Adrenal gland (tissue), 12 donors: ENCODE measurements around the gene ANTKMT. TPM values are rescaled to one million over a fixed set of nuclear protein-coding genes. Genes with fewer than 3 reads are reported as not detected.
"Not testable (repeated sequence)": the region's sequence is repeated elsewhere in the genome, so short reads cannot be mapped to it uniquely, and the experiment has no call there.

Experiments used
- DNase-seq, 7 donors: peaks; one replicate each; pipeline ENCODE4 v3.0.0-alpha.2; 2019 to 2020
- H3K27ac ChIP-seq, 5 donors: fragments of 200-600 bp; sonication (generic) in 4 of 5; 1 replicate in 3 of 5; 2 replicates in 2 of 5; pipeline versions ENCODE4 v1.5.1 to v1.8.0; 2016 to 2020; ENCODE audit warnings: mild to moderate bottlenecking in 1 of 5
- H3K27me3 ChIP-seq: fragments of 200-600 bp; 2 replicates; pipeline ENCODE4 v1.8.0; 2021
- H3K36me3 ChIP-seq, 2 donors: fragments of 200-600 bp; replicated peaks in 1 of 2; 1 replicate in 1 of 2; 2 replicates in 1 of 2; pipeline versions ENCODE4 v1.5.1 to v1.8.0; 2018 to 2022
- H3K4me1 ChIP-seq, 2 donors: fragments of 200-600 bp; replicated peaks in 1 of 2; 1 replicate in 1 of 2; 2 replicates in 1 of 2; pipeline versions ENCODE4 v1.5.1 to v1.8.0; 2018 to 2021
- H3K4me3 ChIP-seq, 4 donors: fragments of 200-600 bp; sonication (generic) in 3 of 4; one replicate each; pipeline ENCODE4 v1.5.1; 2016 to 2018
- H3K9me3 ChIP-seq, 3 donors: fragments of 200-600 bp; sonication (generic) in 1 of 3; replicated peaks in 1 of 3; 1 replicate in 2 of 3; 2 replicates in 1 of 3; pipeline versions ENCODE4 v1.5.1 to v1.8.0; 2016 to 2021
- POLR2A ChIP-seq, 2 donors: fragments of 450-650 bp; IDR thresholded peaks; one replicate each; pipeline ENCODE4 v1.6.1; 2017; ENCODE audit warnings: antibody characterized with exemption in 2 of 2, mild to moderate bottlenecking in 2 of 2, moderate library complexity in 1 of 2
- WGBS, 4 donors: extraction: QIAGEN DNeasy Blood & Tissue Kit in 2 of 4; methylation state at CpG; one replicate each; pipeline versions ENCODE4 v1.1.5 to v1.1.7; 2013 to 2017; 5-methylcytosine and 5-hydroxymethylcytosine counted together
- intact Hi-C, 2 donors: fragments of 100-400 bp; cut with DNase I; formaldehyde crosslinking; loops; one replicate each; pipeline versions ENCODE4 v1.14.1 to v1.15.0; 2022 to 2023
- polyA plus RNA-seq, 3 donors: library from polyadenylated mRNA; stranded (reverse); fragments of 200-250 nt in 2 of 3; fragments of 350-450 nt in 1 of 3; fragmentation: Illumina TruSeq in 1 of 3; extraction: RNeasy Lipid Tissue Mini Kit (QIAGEN cat#74804) in 1 of 3; gene quantifications; one replicate each; pipeline ENCODE4 v1.2.3, GENCODE V29; 2013 to 2014
- total RNA-seq, 9 donors: library from RNA; depleted of rRNA in 4 of 9; stranded (reverse); fragments of >200 nt in 4 of 9; fragments of 120-200 nt in 1 of 9; fragmentation: NEBNext Ultra II Directional in 1 of 9; extraction: Animal tissue kit (Norgen Biotek cat#: 25700) in 1 of 9; gene quantifications; one replicate each; pipeline versions ENCODE4 v1.1.0 to v1.2.4, GENCODE V29; 2013 to 2023
- TF ChIP-seq, protein P1 (sequence below), 6 experiments: fragments of 450-650 bp in 4 of 6; fragments of 200-600 bp in 2 of 6; sonication (generic) in 1 of 6; IDR thresholded peaks; 1 replicate in 5 of 6; 2 replicates in 1 of 6; pipeline versions ENCODE4 v1.5.1 to v1.8.0; 2016 to 2021; ENCODE audit warnings: antibody characterized with exemption in 6 of 6, mild to moderate bottlenecking in 2 of 6, moderate library complexity in 1 of 6
- donor health status: healthy with polysubstance abuse.
- donor health status: Bipolar disorder and iron deficiency.
- donor health status: DM: yes; HTN: yes; CAD: no.
- donor health status: DM: no; HTN: no; CAD: no.
- donor health status: DM: no; HTN: no; CAD: no.
- donor health status: DM: yes; HTN: yes; CAD: no.

The ANTKMT gene
- total and polyA plus RNA-seq, 12 donors: 0.48 to 127 (median 64.1) TPM

DNA sequence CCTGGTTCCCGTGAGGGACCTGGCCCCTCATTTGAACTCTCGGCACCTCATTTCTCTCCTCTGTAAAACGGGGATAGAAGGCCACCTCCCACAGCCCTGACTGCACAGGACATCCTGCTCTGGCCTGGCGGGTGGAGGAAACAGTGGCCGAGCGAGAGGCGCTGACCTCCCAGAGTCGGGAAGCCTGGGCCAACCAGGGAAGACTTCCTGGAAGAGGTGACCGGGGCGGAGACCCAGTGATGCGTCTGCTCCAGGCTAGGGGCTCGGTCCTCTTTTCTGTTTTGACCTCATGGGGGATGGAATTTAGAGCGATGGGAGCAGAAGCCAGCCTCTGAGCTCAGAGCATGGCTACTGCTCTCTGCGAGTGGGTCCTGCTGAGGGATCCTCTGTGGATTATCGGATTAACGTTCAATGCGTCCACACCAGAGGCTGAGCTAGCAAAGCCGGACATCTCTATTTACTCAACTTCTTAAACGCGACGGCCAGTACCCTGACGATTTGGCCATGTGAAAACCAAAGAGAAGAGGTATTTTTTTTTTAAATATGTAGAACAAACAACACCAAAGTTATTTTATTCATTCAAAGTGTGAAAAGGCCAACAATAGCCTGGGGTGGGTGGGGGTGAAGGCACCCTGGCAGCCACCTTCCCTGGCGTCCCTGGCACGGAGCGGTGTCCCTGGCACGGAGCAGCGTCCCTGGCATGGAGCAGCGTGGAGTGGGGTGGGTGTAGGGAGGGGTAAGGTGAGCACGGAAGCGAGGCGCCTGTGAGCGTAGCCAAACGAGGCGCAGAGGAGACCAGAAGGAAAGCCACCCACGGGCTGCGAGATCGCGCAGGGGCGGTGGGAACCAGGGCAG lies 30.4 kb downstream of the ANTKMT start:
- no peaks in the 10 kb centered on the region for H3K27me3 ChIP-seq
- no peak for TF ChIP-seq POLR2A (IDR thresholded peaks at IDR 0.05)
- TF ChIP-seq, protein P1, sequence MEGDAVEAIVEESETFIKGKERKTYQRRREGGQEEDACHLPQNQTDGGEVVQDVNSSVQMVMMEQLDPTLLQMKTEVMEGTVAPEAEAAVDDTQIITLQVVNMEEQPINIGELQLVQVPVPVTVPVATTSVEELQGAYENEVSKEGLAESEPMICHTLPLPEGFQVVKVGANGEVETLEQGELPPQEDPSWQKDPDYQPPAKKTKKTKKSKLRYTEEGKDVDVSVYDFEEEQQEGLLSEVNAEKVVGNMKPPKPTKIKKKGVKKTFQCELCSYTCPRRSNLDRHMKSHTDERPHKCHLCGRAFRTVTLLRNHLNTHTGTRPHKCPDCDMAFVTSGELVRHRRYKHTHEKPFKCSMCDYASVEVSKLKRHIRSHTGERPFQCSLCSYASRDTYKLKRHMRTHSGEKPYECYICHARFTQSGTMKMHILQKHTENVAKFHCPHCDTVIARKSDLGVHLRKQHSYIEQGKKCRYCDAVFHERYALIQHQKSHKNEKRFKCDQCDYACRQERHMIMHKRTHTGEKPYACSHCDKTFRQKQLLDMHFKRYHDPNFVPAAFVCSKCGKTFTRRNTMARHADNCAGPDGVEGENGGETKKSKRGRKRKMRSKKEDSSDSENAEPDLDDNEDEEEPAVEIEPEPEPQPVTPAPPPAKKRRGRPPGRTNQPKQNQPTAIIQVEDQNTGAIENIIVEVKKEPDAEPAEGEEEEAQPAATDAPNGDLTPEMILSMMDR (IDR thresholded peaks at IDR 0.05): no peak

DNA sequence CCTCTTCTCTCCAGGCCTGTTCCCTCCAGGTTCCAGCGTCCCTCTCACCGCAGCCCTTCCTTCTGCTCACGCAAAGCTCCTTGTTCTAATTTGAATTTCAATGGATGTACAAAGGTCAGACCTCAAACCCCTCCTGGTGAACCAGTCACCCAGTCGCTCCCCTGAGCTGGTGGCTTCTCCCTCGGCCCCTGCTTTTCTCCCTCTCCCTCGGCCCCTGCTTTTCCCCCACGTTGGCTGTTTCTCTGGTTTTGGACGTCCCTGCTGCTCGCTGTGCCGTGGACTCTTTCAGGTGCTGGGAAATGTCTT lies 31.0 kb downstream of the ANTKMT start:
- DNase-seq: no peak
- Histone ChIP-seq H3K4me1 (no peaks in the 10 kb centered on the region), H3K27ac (no peak overlapping the region), H3K36me3 (no peaks in the 10 kb centered on the region), H3K27me3 (no peaks in the 10 kb centered on the region), H3K9me3 (no peaks in the 10 kb centered on the region), H3K4me3 (no peak overlapping the region)
- intact Hi-C loops: no loop called here
- 32 to 43% (median 38%) methylated on average over 10 of the region's 10 CpGs for WGBS, 4 donors
- TF ChIP-seq, protein P1 (IDR thresholded peaks at IDR 0.05): no peak
- TF ChIP-seq POLR2A (IDR thresholded peaks at IDR 0.05): no peak

More for the DNA sequence above, 30.4 kb downstream of the ANTKMT start:
- Histone ChIP-seq H3K4me1 (no peaks in the 10 kb centered on the region), H3K36me3 (no peaks in the 10 kb centered on the region), H3K27ac (no peak overlapping the region), H3K9me3 (no peaks in the 10 kb centered on the region), H3K4me3 (no peak overlapping the region)
- intact Hi-C loops: no loop called here
- no peak for DNase-seq
- 46 to 60% (median 57%) methylated on average over 37 to 39 of the region's 39 CpGs for WGBS, 4 donors

DNA sequence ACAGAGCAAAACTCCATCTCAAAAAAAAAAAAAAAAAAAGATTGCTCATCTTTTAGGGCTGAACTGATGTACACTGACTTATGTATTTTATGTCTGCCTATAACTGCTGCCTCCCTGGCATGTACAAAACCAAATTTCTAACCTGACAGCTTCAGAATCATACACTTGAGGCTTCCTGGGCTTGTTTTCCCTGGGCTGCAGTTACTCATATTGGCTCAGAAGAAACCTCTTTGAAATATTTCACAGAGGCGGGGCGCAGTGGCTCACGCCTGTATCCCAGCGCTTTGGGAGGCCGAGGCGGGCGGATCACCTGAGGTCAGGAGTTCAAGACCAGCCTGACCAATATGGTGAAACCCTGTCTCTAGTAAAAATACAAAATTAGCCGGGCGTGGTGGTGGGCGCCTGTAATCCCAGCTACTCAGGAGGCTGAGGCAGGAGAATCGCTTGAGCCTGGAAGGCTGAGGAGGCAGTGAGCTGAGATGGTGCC lies 33.2 kb downstream of the ANTKMT start:
- 73 to 91% (median 79%) methylated on average over 11 of the region's 11 CpGs for WGBS, 4 donors
- DNase-seq, intact Hi-C loops, H3K36me3 ChIP-seq, H3K27ac ChIP-seq, H3K27me3 ChIP-seq, H3K9me3 ChIP-seq, H3K4me1 ChIP-seq, H3K4me3 ChIP-seq: not testable (repeated sequence)

DNA sequence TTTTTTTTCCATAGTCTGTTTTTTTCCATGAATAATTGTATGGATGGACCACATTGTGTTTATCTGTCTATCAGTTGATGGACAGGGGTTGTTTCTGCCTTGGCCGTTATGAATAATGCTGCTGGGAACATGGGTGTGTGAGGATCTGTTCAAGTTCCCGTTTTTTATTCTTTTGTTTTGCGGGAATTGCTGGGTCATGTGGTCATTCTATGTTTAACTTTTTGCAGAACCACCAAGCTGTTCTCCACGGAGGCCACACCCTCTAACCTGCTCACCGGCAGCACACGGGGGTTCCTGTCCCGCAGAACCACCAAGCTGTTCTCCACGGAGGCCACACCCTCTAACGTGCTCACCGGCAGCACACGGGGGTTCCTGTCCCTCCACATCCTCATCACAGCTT lies 33.7 kb downstream of the ANTKMT start:
- H3K4me1 ChIP-seq: no peaks in the 10 kb centered on the region
- intact Hi-C loops: no loop called here
- no peak overlapping the region for H3K4me3 ChIP-seq
- DNase-seq: no peak
- no peak overlapping the region for H3K27ac ChIP-seq
- no peaks in the 10 kb centered on the region for H3K36me3 ChIP-seq
- WGBS, 4 donors: 51 to 58% (median 54%) methylated on average over 11 of the region's 11 CpGs
- H3K9me3 ChIP-seq: no peaks in the 10 kb centered on the region
- no peak for TF ChIP-seq POLR2A (IDR thresholded peaks at IDR 0.05)
- TF ChIP-seq, protein P1 (IDR thresholded peaks at IDR 0.05): no peak
- no peaks in the 10 kb centered on the region for H3K27me3 ChIP-seq

DNA sequence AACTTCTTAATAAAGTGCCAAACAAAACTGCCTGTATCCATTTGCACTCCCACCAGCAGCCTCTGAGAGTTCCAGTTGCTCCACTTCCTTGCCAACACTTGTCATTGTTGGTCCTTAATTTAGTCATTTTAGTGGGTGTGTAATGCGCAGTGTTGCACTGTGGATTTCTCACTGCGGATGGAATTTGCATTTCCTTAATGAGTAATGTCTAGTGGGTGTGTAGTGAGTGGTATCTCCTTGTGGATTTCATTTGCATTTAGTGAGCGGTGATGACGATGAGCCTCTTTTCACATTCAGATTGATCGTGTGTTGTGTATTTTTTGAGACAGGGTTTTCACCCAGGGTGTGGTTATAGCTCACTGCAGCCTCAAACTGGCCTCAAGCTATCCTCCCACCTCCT lies 35.5 kb downstream of the ANTKMT start:
- Histone ChIP-seq H3K27me3 (no peaks in the 10 kb centered on the region), H3K36me3 (no peaks in the 10 kb centered on the region)
- WGBS, 4 donors: 87 to 90% (median 89%) methylated on average over 5 of the region's 5 CpGs

More for the DNA sequence above, 35.5 kb downstream of the ANTKMT start:
- no peak for DNase-seq
- Histone ChIP-seq H3K27ac (no peak overlapping the region), H3K9me3 (no peaks in the 10 kb centered on the region), H3K4me1 (no peaks in the 10 kb centered on the region), H3K4me3 (no peak overlapping the region)
- TF ChIP-seq, protein P1 (IDR thresholded peaks at IDR 0.05): no peak
- TF ChIP-seq POLR2A (IDR thresholded peaks at IDR 0.05): no peak
- intact Hi-C loops: no loop called here
